Mesothelial cell of epicardium (in vitro differentiated cells): ENCODE data around the gene KRR1. TPM values are rescaled to one million over a fixed set of nuclear protein-coding genes. Genes with fewer than 3 reads are reported as not detected.

Experiments used
- DNase-seq, 2 experiments: peaks; one replicate each; pipeline ENCODE4 v3.0.0; 2021; ENCODE audit warnings: low spot score in 2 of 2; ENCODE audit not compliant: unreplicated experiment in 2 of 2
- H3K27ac Mint-ChIP-seq: 2 replicates; pipeline ENCODE4 v1.8.0; 2021; ENCODE audit warnings: mixed read lengths
- H3K27me3 Mint-ChIP-seq: 2 replicates; pipeline ENCODE4 v1.8.0; 2021; ENCODE audit warnings: low read depth, mixed read lengths
- H3K36me3 Mint-ChIP-seq: 2 replicates; pipeline ENCODE4 v1.8.0; 2021; ENCODE audit warnings: mixed read lengths
- H3K4me1 Mint-ChIP-seq: 2 replicates; pipeline ENCODE4 v1.8.0; 2021; ENCODE audit warnings: mixed read lengths
- H3K4me3 Mint-ChIP-seq: 2 replicates; pipeline ENCODE4 v1.8.0; 2021; ENCODE audit warnings: mild to moderate bottlenecking, moderate library complexity, mixed read lengths
- H3K9me3 Mint-ChIP-seq: 2 replicates; pipeline ENCODE4 v1.8.0; 2021; ENCODE audit warnings: mixed read lengths
- CTCF ChIP-seq: fragments of 200-600 bp; sonication (generic); IDR thresholded peaks from one replicate; pipeline ENCODE4 v1.5.0; 2021; ENCODE audit warnings: antibody characterized with exemption; ENCODE audit not compliant: unreplicated experiment
- total RNA-seq: library from RNA; stranded (reverse); gene quantifications from 3 replicates; pipeline ENCODE4 v1.2.1, GENCODE V29; 2021

KRR1 gene
- total RNA-seq, 1 donor from 2014 or later = 63.9 TPM

GRCh38 chr12:75479963-75480461 lies 31.4 kb downstream of the KRR1 start:
- peak overlapping the region; percentile 70 for H3K4me3 Mint-ChIP-seq

GRCh38 chr12:75478116-75478794 lies 33.2 kb downstream of the KRR1 start:
- no peak for TF ChIP-seq CTCF
- no peak overlapping the region for H3K4me3 Mint-ChIP-seq

More at GRCh38 chr12:75479963-75480461, 31.4 kb downstream of the KRR1 start:
- H3K9me3 Mint-ChIP-seq = no peaks in the 10 kb centered on the region
- no peaks in the 10 kb centered on the region for H3K27me3 Mint-ChIP-seq
- H3K4me1 Mint-ChIP-seq = peaks cover 32% of the 10 kb centered on the region
- peak overlapping the region; percentile 97 for H3K27ac Mint-ChIP-seq
- DNase-seq = no peak
- TF ChIP-seq CTCF = no peak
- H3K36me3 Mint-ChIP-seq = no peaks in the 10 kb centered on the region

GRCh38 chr12:75477137-75477536 lies 34.3 kb downstream of the KRR1 start:
- Mint-ChIP-seq H3K4me1 (peaks cover 31% of the 10 kb centered on the region), H3K9me3 (no peaks in the 10 kb centered on the region), H3K4me3 (no peak overlapping the region), H3K27me3 (no peaks in the 10 kb centered on the region), H3K36me3 (no peaks in the 10 kb centered on the region), H3K27ac (no peak overlapping the region)
- no peak for DNase-seq
- TF ChIP-seq CTCF = no peak

More at GRCh38 chr12:75478116-75478794, 33.2 kb downstream of the KRR1 start:
- DNase-seq = no peak
- no peaks in the 10 kb centered on the region for H3K9me3 Mint-ChIP-seq
- no peaks in the 10 kb centered on the region for H3K27me3 Mint-ChIP-seq
- peaks cover 29% of the 10 kb centered on the region for H3K4me1 Mint-ChIP-seq
- peak overlapping the region; percentile 45 for H3K27ac Mint-ChIP-seq
- no peaks in the 10 kb centered on the region for H3K36me3 Mint-ChIP-seq

- H3K4me1 Mint-ChIP-seq = peaks cover 22% of the 10 kb centered on the region
- H3K27ac Mint-ChIP-seq = no peak overlapping the region
- TF ChIP-seq CTCF = no peak
- H3K36me3 Mint-ChIP-seq = no peaks in the 10 kb centered on the region
- no peaks in the 10 kb centered on the region for H3K27me3 Mint-ChIP-seq
- H3K9me3 Mint-ChIP-seq = no peaks in the 10 kb centered on the region
- no peak overlapping the region for H3K4me3 Mint-ChIP-seq
- no peak for DNase-seq
Measured at GRCh38 chr12:75476071-75476470, 35.3 kb downstream of the KRR1 start.

- H3K27me3 Mint-ChIP-seq = no peaks in the 10 kb centered on the region
- H3K4me3 Mint-ChIP-seq = no peak overlapping the region
- no peak for DNase-seq
- no peaks in the 10 kb centered on the region for H3K36me3 Mint-ChIP-seq
- no peak for TF ChIP-seq CTCF
- H3K4me1 Mint-ChIP-seq = peaks cover 5% of the 10 kb centered on the region
- no peaks in the 10 kb centered on the region for H3K9me3 Mint-ChIP-seq
- H3K27ac Mint-ChIP-seq = no peak overlapping the region
Measured at GRCh38 chr12:75474116-75474515, 37.3 kb downstream of the KRR1 start.
